ENCODE data around the gene GLTPD2.

GRCh38 chr17:4777969-4778760 lies 10.6 kb upstream of the GLTPD2 start:
- TF ChIP-seq, protein P1, sequence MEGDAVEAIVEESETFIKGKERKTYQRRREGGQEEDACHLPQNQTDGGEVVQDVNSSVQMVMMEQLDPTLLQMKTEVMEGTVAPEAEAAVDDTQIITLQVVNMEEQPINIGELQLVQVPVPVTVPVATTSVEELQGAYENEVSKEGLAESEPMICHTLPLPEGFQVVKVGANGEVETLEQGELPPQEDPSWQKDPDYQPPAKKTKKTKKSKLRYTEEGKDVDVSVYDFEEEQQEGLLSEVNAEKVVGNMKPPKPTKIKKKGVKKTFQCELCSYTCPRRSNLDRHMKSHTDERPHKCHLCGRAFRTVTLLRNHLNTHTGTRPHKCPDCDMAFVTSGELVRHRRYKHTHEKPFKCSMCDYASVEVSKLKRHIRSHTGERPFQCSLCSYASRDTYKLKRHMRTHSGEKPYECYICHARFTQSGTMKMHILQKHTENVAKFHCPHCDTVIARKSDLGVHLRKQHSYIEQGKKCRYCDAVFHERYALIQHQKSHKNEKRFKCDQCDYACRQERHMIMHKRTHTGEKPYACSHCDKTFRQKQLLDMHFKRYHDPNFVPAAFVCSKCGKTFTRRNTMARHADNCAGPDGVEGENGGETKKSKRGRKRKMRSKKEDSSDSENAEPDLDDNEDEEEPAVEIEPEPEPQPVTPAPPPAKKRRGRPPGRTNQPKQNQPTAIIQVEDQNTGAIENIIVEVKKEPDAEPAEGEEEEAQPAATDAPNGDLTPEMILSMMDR (IDR thresholded peaks at IDR 0.05), result no peak
- TF ChIP-seq SIN3A (IDR thresholded peaks at IDR 0.05; ENCODE audit: borderline replicate concordance, insufficient read depth, low read depth, low read length) (no peak), REST (IDR thresholded peaks at IDR 0.05; ENCODE audit: insufficient read depth in 1 of 2, low read depth in 2 of 2, low read length in 1 of 2) (no peak), POLR2AphosphoS5 (IDR thresholded peaks at IDR 0.05; ENCODE audit: low read depth, low read length) (no peak), TCF7L2 (IDR thresholded peaks at IDR 0.05; ENCODE audit: low read depth, low read length) (no peak)

All from Panc1 (cell line).